VCaP (cell line): ENCODE measurements around the gene PHTF1.

Source experiments
- H3K27ac ChIP-seq: fragments of 450-650 bp; 2 replicates; pipeline ENCODE4 v1.5.1; 2017
- CTCF ChIP-seq: fragments of 450-650 bp; conservative IDR thresholded peaks from 2 replicates; pipeline ENCODE4 v1.5.1; 2017; ENCODE audit warnings: mild to moderate bottlenecking, moderate library complexity

Gene PHTF1

GRCh38 chr1:113674591-113674990, 84.7 kb downstream of the PHTF1 start:
- no peak for TF ChIP-seq CTCF
- no peak overlapping the region for H3K27ac ChIP-seq

GRCh38 chr1:113672491-113672890, 86.8 kb downstream of the PHTF1 start:
- no peak for TF ChIP-seq CTCF
- no peak overlapping the region for H3K27ac ChIP-seq

GRCh38 chr1:113670650-113671049, 88.6 kb downstream of the PHTF1 start:
- TF ChIP-seq CTCF: no peak
- no peak overlapping the region for H3K27ac ChIP-seq

GRCh38 chr1:113669988-113670387, 89.3 kb downstream of the PHTF1 start:
- no peak for TF ChIP-seq CTCF

GRCh38 chr1:113666126-113666525, 93.2 kb downstream of the PHTF1 start:
- H3K27ac ChIP-seq: no peak overlapping the region
- TF ChIP-seq CTCF: no peak

More at GRCh38 chr1:113669988-113670387, 89.3 kb downstream of the PHTF1 start:
- no peak overlapping the region for H3K27ac ChIP-seq

GRCh38 chr1:113665071-113665470, 94.2 kb downstream of the PHTF1 start:
- H3K27ac ChIP-seq: no peak overlapping the region
- TF ChIP-seq CTCF: no peak

- H3K27ac ChIP-seq: no peak overlapping the region
- TF ChIP-seq CTCF: no peak
Measured at GRCh38 chr1:113663165-113663951, 95.9 kb downstream of the PHTF1 start.
